ENCODE measurements around the gene RBM19.

- TF ChIP-seq CTCF (IDR thresholded peaks at IDR 0.05) (no peak), POLR2A (IDR thresholded peaks at IDR 0.05) (no peak)
Observed at GRCh38 chr12:113932381-113933196, 33.5 kb downstream of the RBM19 start.

Data from lower leg skin (tissue), 3 donors.